Measurements from ENCODE around the gene ZNF181.
A peak's percentile ranks its signal among the peaks of the same experiment; 100 is the strongest.

Gene ZNF181

DNA sequence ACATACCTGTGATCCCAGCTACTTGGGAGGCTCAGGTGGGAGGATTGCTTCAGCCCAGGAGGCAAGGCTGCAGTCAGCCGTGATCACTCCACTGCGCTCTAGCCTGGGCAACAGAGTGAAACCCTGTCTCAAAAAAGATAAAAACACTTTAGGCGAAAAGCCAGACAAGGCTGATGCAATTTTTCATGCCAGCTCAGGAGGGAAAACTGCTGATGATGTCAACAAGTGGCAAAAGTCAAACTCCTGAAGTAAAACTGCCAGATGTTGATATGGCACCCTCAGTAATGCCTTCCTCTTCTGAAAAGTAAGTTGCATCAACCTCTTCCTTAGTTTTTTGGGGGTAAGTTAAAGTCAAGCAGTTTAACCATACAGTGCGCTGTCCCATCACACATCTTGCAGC is 23.4 kb downstream of the ZNF181 start:
- FAIRE-seq (no peak), DNase-seq (ENCODE audit: low spot score) (no peak)

- no peak for FAIRE-seq
- DNase-seq (ENCODE audit: low spot score) = no peak
These were observed 25.3 kb downstream of the ZNF181 start for GRCh38 chr19:34759218-34759917.

- FAIRE-seq (no peak), DNase-seq (ENCODE audit: low spot score) (no peak)
These were observed 32.3 kb downstream of the ZNF181 start for GRCh38 chr19:34766386-34766785.

- no peak for DNase-seq (ENCODE audit: low spot score)
- FAIRE-seq = no peak
These were observed 33.9 kb downstream of the ZNF181 start for GRCh38 chr19:34767951-34768350.

DNA sequence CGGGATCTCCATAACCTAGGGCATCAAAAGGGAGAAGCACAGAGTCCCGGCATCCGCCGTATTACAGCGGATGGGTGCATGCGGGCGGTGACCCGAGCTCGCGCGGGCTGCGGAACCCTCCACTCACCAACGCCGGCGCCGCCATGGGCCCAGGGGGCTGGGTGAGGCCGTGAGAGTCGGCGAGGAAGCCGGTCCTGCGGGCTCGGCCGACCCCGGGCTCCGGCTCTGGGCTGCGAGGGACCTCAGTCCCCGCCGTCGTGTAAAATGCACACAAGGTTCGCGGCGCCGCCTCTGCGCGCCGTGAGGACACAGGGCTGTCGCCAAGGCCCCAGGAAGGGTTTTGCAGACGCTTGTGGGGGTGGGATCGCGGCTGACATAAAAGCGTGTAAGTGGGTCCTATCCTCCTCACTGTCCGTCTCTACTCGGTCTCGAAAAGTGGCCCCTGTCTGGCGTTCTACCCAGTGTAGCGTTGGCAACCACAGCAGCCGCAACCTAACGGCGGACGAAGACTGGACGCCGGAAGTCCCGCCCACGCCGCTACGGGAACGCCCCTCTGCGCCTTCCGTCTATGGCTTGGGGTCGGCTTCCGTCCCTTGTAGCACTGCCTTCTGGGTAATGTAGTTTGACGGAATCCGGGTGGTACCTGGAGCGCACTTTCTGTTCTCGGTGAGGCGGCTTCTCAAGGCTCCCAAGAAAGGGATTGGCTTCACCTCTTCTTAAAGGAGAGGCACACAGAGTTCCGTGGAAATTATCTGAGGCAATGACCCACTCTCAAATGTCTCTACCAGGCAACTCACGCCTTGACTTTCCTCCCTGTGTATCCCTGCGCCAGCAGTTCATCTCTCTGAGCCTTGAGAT is 38.9 kb downstream of the ZNF181 start, which contains the start of gene ZNF599:
ZNF599 (minus strand) TSS at position 519 of the 858 bp plus-strand sequence; CDS start at position 145, 374 bp downstream.
- peak; percentile 57 for FAIRE-seq

GRCh38 chr19:34773555-34773864 is 39.5 kb downstream of the ZNF181 start:
- DNase-seq (ENCODE audit: low spot score) (no peak), FAIRE-seq (no peak)

More for the DNA sequence above, 38.9 kb downstream of the ZNF181 start, which contains the start of gene ZNF599:
- peak; percentile 68 for DNase-seq (ENCODE audit: low spot score)

GRCh38 chr19:34774857-34775256 is 40.8 kb downstream of the ZNF181 start:
- FAIRE-seq (no peak), DNase-seq (ENCODE audit: low spot score) (no peak)

DNA sequence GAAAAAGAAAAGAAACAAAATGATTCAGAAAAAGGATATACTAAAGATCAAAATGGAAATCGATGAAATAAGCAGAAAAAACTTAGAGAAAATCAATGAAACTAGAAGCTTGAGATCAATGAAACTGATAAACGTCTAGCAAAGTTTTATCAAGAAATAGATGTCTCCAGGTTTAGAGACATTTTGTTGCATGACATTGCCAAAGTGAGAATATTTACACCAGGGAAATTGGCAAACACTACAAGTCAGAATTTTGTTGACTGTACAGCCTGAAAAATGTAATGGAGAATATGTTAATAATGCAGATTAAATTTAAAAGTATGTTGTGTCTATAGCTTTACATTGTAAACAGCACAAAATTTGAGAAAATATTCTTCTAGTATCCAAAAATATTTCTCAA is 44.3 kb downstream of the ZNF181 start:
- no peak for DNase-seq (ENCODE audit: low spot score)
- FAIRE-seq = no peak

GRCh38 chr19:34779652-34780051 is 45.6 kb downstream of the ZNF181 start:
- DNase-seq (ENCODE audit: low spot score) = no peak
- no peak for FAIRE-seq

- no peak for FAIRE-seq
- DNase-seq (ENCODE audit: low spot score) = no peak
These were observed 52.2 kb downstream of the ZNF181 start for GRCh38 chr19:34786236-34786635.

GRCh38 chr19:34787059-34787824 is 53.2 kb downstream of the ZNF181 start:
- FAIRE-seq (no peak), DNase-seq (ENCODE audit: low spot score) (no peak)

DNA sequence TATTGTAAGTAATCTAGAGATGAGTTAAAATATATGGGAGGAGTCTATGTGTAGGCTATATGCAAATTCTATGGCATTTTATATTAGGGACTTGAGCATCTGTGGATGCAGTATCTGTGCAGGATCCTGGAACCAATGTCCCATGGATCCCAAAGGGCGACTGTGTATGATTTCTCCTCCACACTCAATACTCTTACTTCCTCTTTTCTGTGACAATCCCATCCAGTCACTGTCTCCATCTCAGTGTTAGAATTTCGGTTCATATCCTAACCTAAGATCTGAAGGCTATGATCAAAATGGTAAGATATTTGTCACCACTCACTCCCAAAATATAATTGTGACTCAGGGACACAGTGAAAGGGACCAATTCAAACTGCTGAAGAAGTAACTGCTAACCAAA is 54.0 kb downstream of the ZNF181 start:
- FAIRE-seq (no peak), DNase-seq (ENCODE audit: low spot score) (no peak)

DNA sequence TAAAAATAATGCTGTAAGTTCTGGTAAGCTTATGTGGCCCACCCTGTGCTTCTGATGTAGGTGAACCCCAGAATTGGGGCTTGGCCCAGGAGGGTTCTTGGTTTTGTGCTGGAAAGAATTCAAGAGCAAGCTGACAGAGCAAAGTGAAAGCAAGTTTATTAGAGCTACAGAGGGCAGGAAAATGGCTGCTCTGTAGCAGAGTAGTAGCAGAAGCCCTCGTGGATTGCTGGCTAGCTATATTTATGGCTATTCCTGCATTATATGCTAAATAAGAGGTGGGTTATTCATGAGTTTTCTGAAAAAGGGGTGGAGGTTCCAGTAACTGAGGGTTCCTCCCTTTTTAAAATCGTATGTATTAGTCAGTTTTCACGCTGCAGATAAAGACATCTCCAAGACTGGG is 59.5 kb downstream of the ZNF181 start:
- DNase-seq (ENCODE audit: low spot score) (no peak), FAIRE-seq (no peak)

DNA sequence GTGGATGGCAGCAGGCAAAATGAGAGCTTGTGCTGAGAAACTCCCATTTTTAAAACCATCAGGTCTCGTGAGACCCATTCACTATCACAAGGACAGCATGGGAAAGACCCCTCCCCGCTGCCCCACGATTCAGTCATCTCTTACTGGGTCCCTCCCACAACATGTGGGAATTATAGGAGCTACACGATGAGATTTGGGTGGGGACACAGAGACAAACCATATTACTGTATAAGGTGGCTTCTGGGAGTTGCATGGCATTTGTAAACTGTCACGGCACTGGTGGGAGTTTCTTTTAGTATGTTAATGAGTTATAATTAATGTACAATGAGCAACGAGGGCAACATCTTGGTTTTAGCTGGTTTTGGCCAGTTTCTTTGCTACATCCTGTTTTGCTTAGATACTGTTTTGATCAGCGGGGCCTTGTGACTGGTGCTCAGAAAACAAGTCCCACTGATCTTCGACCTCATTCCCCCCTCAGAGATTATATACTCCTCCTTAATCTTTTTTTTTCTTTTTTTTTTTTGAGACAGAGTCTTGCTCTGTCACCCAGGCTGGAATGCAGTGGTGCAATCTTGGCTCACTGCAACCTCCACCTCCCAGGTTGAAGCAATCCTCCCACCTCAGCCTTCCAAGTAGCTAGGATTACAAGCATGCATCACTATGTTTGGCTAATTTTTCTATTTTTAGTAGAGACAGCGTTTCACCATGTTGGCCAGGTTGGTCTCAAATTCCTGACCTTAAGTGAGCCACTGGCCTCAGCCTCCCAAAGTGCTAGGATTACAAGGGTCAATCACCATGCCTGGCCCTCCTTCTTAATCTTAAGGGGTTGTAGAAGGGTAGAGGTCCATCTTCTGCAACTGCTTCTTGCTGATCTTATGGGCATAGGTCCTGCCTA is 60.3 kb downstream of the ZNF181 start:
- no peak for DNase-seq (ENCODE audit: low spot score)
- no peak for FAIRE-seq

Data from RCC 7860 (cell line).